GM21737 (cell line): Measurements from ENCODE around the gene B3GNT3.

Source experiments
- ATAC-seq: cut with Tn5 transposase; IDR thresholded peaks from one replicate; pipeline ENCODE4 v1.9.1; 2021; ENCODE audit warnings: mild to moderate bottlenecking, moderate library complexity; ENCODE audit not compliant: unreplicated experiment

Gene B3GNT3, protein sequence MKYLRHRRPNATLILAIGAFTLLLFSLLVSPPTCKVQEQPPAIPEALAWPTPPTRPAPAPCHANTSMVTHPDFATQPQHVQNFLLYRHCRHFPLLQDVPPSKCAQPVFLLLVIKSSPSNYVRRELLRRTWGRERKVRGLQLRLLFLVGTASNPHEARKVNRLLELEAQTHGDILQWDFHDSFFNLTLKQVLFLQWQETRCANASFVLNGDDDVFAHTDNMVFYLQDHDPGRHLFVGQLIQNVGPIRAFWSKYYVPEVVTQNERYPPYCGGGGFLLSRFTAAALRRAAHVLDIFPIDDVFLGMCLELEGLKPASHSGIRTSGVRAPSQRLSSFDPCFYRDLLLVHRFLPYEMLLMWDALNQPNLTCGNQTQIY

DNA sequence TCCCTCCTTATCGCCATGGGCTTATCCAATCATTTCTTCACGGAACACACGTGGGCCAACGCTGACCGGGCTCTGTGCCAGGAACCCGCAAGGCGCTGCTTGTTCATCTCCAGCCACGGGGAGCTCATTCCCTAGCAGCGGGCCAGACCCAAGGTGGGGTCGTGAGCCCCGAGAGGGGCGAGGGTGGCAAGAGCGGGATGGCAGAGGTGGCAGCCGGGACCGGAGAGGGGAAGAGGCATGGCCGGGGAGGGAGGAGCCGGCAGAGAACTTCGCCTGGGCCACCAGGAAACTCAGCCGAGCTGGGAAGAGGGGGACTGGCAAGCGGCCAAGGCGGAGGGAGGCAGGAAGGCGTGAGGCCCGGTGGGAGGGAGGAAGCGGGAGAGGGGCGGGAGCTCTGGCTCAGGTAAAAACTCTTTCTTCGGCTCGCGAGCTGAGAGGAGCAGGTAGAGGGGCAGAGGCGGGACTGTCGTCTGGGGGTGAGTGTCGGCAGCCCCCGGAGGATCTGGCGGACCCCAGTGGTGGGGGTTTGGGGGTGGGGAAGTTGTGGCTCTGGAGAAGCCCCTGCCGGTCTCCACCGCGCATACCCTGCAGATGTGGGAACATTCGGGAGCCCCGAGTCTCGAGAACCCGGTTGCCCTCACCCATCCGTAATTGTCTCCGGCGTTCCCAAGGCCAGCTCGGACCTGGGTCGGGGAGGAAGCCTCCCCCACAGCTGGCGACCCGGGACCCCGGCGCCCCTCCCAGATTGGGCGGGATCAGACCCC, at the start of gene B3GNT3:
Gene B3GNT3 (plus strand): TSS at position 408 of the 764 bp plus-strand sequence. CDS start 12,670 bp downstream, outside the sequence.
- no peak for ATAC-seq

DNA sequence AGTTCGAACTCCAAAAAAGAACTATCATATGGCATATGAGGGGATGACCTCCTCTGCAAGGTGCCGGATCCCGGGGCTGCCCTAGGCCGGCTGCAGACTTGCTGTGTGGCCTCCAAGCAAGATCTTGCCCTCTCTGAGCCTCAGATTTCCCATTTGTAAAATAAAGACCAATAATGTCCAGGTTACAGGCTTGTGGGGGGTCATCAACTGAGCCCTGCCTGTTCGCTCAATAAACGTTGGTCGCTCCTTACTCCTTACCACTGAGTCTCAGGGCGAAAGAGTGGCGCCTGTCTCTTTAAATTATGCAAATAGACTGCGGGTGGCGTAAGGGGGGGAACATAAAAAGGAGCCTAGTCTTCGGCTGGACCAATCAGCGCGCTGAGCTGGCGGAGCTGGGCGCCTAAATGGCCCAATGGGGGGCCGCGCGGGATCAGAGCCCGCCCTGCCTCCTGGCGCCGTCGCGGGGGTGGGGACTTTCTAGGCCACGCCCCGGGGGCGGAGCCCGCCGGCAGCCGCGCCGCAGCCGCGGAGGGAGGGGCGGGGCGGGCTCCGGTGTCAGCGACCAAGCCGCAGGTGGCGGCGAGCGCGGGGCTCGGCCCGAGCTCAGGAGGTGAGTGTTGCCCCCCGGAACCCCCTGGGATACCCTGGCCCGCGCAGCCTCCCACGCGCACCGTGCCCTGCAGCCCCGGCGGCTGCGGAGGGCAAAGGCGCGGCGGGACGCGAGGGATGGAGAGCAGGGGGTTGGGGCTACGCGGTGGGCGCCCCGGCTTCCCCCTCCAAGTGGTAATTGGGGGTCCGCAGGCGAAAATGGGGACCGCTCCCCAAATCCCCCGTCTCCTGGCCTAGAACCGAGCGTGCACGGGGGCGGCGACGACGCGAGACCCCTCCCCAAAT, 47.5 kb upstream of the B3GNT3 start:
- peak; percentile 56 for ATAC-seq

DNA sequence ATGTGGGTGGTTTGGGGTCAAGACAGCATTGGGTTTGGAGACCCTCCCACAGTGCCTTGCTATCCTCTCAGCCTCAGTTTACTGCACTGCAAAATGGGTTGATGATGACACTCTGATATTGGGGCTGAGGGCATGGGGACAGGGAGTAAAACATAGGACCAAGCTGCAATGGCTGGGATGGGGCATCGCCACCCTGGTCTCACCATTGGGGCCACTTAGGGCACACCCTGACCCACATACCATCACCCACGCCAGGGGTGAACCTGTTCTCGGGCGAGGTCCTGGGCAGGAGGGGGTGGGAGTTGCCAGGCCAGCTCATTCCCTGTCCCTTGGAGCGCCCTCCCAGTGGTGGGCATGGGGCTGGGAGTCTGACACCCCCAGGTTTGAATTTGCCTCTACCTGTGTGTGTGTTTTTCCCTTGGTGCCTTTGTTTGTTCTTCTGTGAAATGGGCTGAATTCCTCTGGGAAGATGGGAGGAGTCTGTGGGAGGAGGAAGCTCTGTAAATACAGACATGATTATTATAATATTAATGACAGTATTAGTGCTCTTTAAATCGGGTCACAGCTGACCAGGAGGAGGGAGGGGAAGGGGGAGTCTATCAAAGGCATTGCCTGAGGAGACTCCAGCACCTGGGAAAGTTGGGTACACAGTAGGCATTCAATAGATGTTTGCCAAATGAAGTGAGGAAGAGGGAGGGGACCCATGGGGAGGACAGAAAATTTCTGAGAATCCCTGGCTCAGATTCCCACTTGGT, 45.9 kb upstream of the B3GNT3 start:
- no peak for ATAC-seq

GRCh38 chr19:17749912-17750317, 45.0 kb upstream of the B3GNT3 start:
- ATAC-seq = no peak

DNA sequence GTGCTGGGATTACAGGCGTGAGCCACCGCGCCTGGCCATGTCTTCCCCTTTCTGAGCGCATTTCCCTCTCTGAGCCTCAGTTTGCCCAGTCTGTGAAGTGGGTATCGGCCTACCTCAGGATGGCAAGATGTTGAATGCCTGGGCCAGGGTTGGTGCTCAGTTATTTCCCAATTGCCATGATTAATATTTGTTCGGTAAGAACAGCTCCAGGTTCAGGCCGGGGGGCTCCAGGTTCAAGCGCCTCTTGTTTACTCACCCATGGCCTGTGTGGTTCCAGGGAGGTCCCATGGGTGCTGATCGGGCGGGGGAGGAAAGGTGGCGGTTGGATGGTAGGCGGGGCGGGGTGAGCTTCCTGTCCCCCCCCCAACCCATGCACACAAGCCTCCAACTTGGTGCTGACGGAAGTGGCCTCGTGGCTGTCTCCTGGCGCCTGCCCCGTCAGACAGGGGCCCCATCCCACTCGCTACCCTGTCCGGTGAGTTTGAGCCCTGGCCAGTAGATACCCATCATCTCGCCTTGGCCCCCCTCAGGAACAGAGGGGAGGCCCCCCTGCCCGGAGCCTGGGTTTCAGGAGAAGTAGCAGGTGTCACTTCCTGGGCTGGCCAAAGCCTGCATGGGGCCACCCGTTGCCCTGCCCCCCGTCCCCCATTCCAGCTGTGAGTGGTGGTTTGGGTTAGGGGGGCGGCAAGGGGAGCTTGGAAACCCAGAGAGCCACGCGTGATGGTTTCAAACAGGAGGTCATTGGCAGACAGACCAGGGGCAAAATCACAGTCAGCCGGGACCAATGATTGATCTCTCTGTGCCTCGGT, 43.6 kb upstream of the B3GNT3 start, which contains the start of gene FCHO1:
Gene FCHO1 (plus strand): TSS at position 375 of the 809 bp plus-strand sequence. CDS start 3,688 bp downstream, outside the sequence.
- ATAC-seq = peak; percentile 30

GRCh38 chr19:17751912-17752273, 43.0 kb upstream of the B3GNT3 start:
- peak; percentile 2 for ATAC-seq

DNA sequence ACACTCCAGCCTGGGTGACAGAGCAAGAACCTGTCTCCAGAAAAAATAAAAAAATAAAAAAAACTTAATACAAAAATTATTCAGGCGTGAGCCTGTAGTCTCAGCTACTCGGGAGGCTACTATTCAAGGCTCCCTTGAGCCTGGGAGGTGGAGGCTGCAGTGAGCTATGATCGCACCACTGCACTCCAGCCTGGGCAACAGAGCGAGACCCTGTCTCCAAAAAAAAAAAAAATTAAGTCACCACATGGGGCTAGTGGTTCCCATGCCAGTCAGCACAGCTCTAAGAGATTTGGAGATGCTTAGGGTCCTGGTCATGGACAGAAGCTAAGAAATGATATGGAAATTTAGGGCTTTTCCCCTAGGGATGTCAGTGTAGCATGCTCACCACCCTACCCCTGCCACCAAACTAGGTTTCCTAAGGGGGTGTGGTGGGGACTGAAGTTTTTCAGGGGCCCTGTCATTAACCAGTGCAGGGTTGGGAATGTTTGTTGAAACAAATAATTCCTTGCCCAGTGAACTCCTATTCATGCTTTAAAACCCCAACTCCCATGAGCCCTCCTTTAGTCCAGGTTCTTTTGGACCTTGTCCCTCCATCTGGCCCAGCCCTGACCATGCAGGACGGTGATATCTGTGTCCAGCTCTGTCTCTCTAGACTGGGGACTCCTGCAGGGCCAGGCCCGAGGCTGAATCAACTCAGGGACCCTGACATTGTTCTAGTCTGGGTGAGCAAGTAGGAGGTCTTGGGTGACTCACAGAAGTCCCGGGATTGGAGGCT, 41.9 kb upstream of the B3GNT3 start:
- no peak for ATAC-seq

GRCh38 chr19:17753976-17754375, 41.0 kb upstream of the B3GNT3 start:
- ATAC-seq = no peak

DNA sequence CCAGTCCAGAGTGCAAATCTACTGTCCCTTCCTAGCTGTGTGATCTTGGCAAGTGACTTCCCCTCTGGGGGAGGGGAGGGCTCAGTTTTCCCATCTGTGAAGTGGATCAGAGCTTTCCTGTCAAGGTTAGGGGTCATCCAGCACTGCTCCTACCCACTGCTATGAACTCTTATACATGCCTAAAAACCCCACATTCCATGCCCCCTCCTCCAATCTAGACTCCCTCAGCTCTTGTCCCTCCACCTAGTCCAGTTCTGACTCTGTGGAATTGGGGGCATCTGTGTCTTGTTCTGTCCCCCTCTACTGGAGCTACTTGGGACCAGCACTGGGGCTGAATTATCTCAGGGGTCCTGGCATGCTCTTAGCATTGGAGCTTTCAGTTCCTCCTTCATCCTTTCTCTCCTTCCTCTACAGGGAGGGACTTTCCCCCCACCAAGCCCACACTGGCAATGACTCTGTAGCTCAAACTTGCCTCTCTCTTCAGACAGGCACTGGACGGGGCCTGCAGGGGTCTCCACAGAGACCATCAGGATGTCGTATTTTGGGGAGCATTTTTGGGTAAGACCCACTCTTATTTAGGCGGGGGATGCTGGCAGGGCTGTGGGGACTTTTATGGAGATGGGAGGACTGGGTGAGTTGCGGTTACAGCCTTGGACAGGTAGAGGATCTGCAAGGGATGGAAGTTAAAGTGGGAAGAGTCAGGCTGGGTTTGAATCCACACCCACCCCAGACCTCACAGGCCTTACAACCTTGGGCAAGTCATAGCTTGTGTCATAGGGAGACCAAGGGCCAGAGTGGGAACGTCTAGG, 40.1 kb upstream of the B3GNT3 start:
- peak; percentile 43 for ATAC-seq

DNA sequence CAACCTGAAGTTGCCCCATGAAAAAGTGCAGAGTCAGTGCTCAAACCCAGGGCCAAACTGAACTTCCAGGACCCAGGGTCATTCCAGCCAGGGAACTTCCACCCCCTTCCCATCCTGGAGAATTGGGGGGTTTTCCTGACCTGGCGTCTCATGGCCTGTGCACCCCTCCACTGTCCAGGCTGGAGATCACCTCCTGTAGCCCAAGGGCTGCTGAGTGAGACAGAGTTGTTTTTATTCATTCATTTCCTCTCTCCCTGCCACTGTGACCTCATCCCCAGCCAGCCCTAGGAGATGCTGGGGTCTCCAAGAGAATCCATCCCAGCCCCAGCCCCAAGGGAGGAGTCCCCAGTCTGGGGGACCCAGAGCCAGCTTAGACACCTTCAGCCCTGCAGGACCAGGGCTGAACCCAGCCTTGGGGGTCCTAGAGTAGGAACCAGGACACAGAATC, 39.5 kb upstream of the B3GNT3 start:
- ATAC-seq = no peak

DNA sequence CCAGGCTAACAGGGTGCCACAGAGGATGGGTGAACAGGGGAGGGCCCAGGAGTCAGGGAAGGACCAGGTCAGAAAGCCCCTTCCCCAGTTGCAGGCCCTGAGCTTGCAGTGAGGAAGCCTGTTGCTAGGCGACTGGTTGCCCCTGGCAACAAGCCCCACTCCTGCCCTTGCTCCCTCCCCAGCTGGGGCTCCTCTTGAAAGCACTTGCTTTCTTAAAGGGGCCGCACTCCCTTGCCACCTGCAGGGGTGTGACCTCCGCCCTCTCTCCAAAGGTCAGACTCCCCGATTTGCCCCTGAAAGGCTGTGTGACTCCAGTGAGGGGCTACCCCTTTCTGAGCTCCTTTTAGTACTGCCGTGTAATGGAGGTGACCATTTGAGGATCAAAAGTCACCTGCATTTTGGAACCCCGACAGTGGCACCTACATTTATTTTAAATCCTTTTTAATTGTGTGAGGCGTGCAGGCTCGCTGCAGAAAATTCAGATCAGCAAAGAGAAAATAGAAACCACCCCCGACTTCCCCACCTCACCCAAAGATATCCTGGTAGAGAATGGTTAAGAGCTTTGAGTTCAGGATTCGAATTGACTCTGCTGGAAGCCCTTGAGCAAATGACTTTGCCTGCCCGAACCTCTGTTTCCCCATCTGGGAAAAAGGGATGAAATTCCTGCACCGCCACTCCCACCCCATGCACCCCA, 38.8 kb upstream of the B3GNT3 start:
- ATAC-seq = no peak

DNA sequence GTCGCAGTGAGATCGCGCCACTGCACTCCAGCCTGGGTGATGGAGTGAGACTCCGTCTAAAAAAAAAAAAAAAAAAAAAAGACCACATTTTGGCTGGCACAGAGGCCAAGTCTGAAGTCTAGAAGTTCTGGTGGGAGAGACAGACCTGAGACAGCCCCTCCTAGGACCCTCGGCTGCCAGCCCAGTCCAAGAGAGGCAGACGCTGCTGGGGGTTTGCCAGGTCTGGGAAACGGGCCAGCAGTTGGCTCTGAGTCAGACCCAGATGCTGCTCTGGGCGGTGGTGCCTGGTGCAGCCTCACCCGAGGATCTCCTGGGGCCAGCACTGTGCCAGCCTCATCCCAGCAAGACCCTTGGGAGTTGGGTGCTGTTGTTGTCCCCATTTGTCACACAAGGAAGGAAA, 37.8 kb upstream of the B3GNT3 start:
- ATAC-seq = no peak

DNA sequence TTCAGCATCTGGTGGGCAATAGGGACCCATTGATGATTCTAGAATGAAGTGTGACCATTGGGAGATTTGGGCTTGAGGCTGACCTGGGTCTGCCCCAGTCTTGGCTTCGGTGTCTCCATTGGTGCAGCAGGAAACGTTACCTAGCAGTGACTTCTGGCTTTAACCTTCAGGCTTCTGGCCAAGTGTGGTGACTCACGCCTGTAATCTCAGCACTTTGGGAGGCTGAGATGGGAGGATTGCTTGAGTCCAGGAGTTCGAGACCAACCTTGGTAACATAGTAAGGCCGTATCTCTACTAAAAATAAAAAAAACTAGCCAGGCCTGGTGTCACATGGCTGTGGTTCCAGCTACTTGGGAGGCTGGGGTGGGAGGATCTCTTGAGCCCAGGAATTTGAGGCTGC, 36.4 kb upstream of the B3GNT3 start:
- ATAC-seq = no peak

- no peak for ATAC-seq
Observed at GRCh38 chr19:17761148-17761547, 33.8 kb upstream of the B3GNT3 start.

GRCh38 chr19:17762505-17763229, 32.3 kb upstream of the B3GNT3 start:
- ATAC-seq = no peak

DNA sequence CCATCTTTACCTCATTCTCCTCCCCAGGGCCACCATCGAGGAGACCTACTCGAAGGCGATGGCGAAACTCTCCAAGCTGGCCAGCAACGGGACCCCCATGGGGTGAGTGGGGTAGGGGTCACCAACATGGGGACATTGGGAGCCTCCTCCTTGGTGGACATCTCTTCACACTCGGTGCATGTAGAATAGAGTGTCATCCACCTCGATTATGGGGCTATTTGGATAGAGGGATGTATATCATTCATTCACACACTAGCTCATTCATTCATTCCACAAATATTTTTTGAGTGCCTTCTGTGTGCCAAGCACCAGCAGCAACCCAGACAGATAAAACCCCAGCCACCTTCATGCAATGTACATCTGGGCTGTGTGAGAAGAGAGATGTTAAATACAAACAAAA, 30.6 kb upstream of the B3GNT3 start:
- no peak for ATAC-seq
